Mammary epithelial cell (primary cell): ENCODE results near the gene DAGLB.

Experiments used
- EZH2 ChIP-seq: IDR thresholded peaks from 2 replicates; pipeline ENCODE4 v1.6.1; 2012; ENCODE audit warnings: low read length, inconsistent platforms, borderline replicate concordance
- TF ChIP-seq, protein P1 (sequence below), 2 donors: IDR thresholded peaks in 1 of 2; conservative IDR thresholded peaks in 1 of 2; 2 replicates each; pipeline ENCODE4 v1.5.1; 2011 to 2012; ENCODE audit warnings: inconsistent platforms in 2 of 2, low read length in 2 of 2, mild to moderate bottlenecking in 2 of 2, control low read depth in 1 of 2, low read depth in 1 of 2; ENCODE audit not compliant: insufficient read depth in 1 of 2; ENCODE audit errors: extremely low read depth in 1 of 2

DNA sequence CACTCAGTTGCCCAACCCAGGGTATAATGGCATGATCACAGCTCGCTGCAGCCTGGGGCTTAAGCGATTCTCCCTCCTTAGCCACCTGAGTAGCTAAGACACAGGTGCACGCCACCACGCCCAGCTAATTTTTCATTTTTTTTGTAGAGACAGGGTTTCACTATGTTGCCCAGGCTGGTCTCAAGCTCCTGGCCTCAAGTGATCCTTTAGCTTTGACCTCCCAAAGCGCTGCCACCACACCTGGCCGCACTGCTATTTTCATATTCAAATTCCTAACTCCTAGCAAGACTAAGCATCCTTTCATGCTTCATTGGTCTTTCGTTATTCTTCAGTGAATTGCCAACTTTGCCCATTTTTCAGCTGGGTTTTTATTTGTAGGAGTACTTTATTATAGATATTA, 30.4 kb upstream of the DAGLB start:
- TF ChIP-seq, protein P1, sequence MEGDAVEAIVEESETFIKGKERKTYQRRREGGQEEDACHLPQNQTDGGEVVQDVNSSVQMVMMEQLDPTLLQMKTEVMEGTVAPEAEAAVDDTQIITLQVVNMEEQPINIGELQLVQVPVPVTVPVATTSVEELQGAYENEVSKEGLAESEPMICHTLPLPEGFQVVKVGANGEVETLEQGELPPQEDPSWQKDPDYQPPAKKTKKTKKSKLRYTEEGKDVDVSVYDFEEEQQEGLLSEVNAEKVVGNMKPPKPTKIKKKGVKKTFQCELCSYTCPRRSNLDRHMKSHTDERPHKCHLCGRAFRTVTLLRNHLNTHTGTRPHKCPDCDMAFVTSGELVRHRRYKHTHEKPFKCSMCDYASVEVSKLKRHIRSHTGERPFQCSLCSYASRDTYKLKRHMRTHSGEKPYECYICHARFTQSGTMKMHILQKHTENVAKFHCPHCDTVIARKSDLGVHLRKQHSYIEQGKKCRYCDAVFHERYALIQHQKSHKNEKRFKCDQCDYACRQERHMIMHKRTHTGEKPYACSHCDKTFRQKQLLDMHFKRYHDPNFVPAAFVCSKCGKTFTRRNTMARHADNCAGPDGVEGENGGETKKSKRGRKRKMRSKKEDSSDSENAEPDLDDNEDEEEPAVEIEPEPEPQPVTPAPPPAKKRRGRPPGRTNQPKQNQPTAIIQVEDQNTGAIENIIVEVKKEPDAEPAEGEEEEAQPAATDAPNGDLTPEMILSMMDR (conservative IDR thresholded peaks at IDR 0.05 in 1 of 2, IDR thresholded peaks at IDR 0.05 in 1 of 2; ENCODE audit: extremely low read depth in 1 of 2, insufficient read depth in 1 of 2, low read depth in 1 of 2, low read length in 2 of 2): no peak
- TF ChIP-seq EZH2: no peak
